OCI-LY1 (cell line): ENCODE measurements around the gene LIMD2.

Source experiments
- H2AFZ ChIP-seq: fragments of 200-600 bp; sonication (generic), shearing (Covaris generic); 2 replicates; pipeline ENCODE4 v1.6.0; 2014; ENCODE audit warnings: antibody characterized with exemption, mild to moderate bottlenecking, low read length
- H3F3A ChIP-seq: fragments of 200-600 bp; sonication (generic), shearing (Covaris generic); 2 replicates; pipeline ENCODE4 v1.6.0; 2014; ENCODE audit warnings: mild to moderate bottlenecking, antibody characterized with exemption, low read length, moderate library complexity; ENCODE audit not compliant: insufficient read depth
- H3K27ac ChIP-seq: fragments of 200-600 bp; sonication (generic); 2 replicates; pipeline ENCODE4 v1.5.1; 2014; ENCODE audit warnings: low read length, mixed run types, mild to moderate bottlenecking, low read depth; ENCODE audit not compliant: poor library complexity, severe bottlenecking
- H3K27me3 ChIP-seq: fragments of 200-600 bp; sonication (generic); 2 replicates; pipeline ENCODE4 v1.6.0; 2014; ENCODE audit warnings: antibody characterized with exemption, mild to moderate bottlenecking, low read length, moderate library complexity; ENCODE audit not compliant: insufficient read depth
- H3K36me3 ChIP-seq: fragments of 200-600 bp; sonication (generic); 2 replicates; pipeline ENCODE4 v1.6.1; 2014; ENCODE audit warnings: mild to moderate bottlenecking, antibody characterized with exemption, low read length, moderate library complexity, mixed read lengths; ENCODE audit not compliant: insufficient read depth
- H3K4me1 ChIP-seq: fragments of 200-600 bp; sonication (generic); 2 replicates; pipeline ENCODE4 v1.5.1; 2014; ENCODE audit warnings: mild to moderate bottlenecking, low read length, moderate library complexity; ENCODE audit not compliant: insufficient read depth, severe bottlenecking
- H3K4me2 ChIP-seq: fragments of 200-600 bp; sonication (generic), shearing (Covaris generic); 2 replicates; pipeline ENCODE4 v1.6.1; 2014; ENCODE audit warnings: low read length
- H3K4me3 ChIP-seq: fragments of 200-600 bp; sonication (generic); 2 replicates; pipeline ENCODE4 v1.5.1; 2014; ENCODE audit warnings: low read length, low read depth, mild to moderate bottlenecking, mixed read lengths; ENCODE audit not compliant: poor library complexity, severe bottlenecking
- H3K79me2 ChIP-seq: fragments of 200-600 bp; shearing (Covaris generic); 2 replicates; pipeline ENCODE4 v1.6.1; 2016; ENCODE audit warnings: mixed run types, low read length, mixed read lengths; ENCODE audit not compliant: insufficient read depth
- H3K9ac ChIP-seq: fragments of 200-600 bp; sonication (generic), shearing (Covaris generic); 2 replicates; pipeline ENCODE4 v1.6.1; 2014; ENCODE audit warnings: mild to moderate bottlenecking, low read length, mixed read lengths
- H3K9me2 ChIP-seq: fragments of 200-600 bp; sonication (generic), shearing (Covaris generic); 2 replicates; pipeline ENCODE4 v1.6.1; 2014; ENCODE audit warnings: low read depth, mild to moderate bottlenecking, low read length, mixed read lengths
- H3K9me3 ChIP-seq: fragments of 200-600 bp; shearing (Covaris generic); 2 replicates; pipeline ENCODE4 v1.6.1; 2014; ENCODE audit warnings: low read length, mixed read lengths
- H4K20me1 ChIP-seq: fragments of 200-600 bp; sonication (generic), shearing (Covaris generic); 2 replicates; pipeline ENCODE4 v1.6.0; 2016; ENCODE audit warnings: mild to moderate bottlenecking, low read length; ENCODE audit not compliant: insufficient read depth
- CTCF ChIP-seq: fragments of 200-600 bp; sonication (generic), shearing (Covaris generic); IDR thresholded peaks from 2 replicates; pipeline ENCODE4 v1.5.1; 2017; ENCODE audit warnings: mild to moderate bottlenecking, antibody characterized with exemption, low read length, moderate library complexity, mixed read lengths
- EZH2 ChIP-seq: fragments of 200-600 bp; sonication (generic), shearing (Covaris generic); IDR thresholded peaks from 2 replicates; pipeline ENCODE4 v1.8.0; 2017; ENCODE audit warnings: borderline replicate concordance, mixed run types, mild to moderate bottlenecking, antibody characterized with exemption, low read length, moderate library complexity, mixed read lengths

The LIMD2 gene

DNA sequence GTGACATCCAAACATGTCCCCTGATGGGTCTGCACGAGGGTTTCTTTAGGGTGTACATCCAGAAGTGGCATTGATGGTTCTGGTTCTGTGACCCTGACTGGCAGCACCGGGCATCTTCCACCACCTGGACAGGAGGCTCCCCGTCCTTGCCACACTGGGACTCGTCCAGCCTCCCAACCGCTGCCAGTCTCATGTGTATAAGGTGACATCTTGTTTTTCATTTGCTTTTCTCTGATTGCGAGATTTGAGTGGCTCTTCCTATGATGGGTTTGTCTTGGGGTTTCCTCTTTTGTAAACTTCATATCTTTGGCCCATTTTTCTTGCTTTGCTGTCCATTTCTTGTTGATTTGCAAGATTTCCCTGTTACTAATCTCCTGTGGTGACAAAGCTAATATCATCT, 9.2 kb upstream of the LIMD2 start:
- Histone ChIP-seq H3F3A (no peaks in the 10 kb centered on the region), H3K4me1 (peaks cover 24% of the 10 kb centered on the region), H3K79me2 (no peaks in the 10 kb centered on the region), H3K36me3 (peaks cover 66% of the 10 kb centered on the region; the same call in 1 of the 2 replicates), H3K4me3 (no peak overlapping the region), H3K27ac (no peak overlapping the region), H3K9me3 (no peaks in the 10 kb centered on the region), H3K9me2 (no peaks in the 10 kb centered on the region), H3K27me3 (no peaks in the 10 kb centered on the region), H3K4me2 (no peak overlapping the region), H4K20me1 (no peaks in the 10 kb centered on the region), H3K9ac (no peak overlapping the region), H2AFZ (no peak overlapping the region)
- TF ChIP-seq CTCF (no peak), EZH2 (no peak)

DNA sequence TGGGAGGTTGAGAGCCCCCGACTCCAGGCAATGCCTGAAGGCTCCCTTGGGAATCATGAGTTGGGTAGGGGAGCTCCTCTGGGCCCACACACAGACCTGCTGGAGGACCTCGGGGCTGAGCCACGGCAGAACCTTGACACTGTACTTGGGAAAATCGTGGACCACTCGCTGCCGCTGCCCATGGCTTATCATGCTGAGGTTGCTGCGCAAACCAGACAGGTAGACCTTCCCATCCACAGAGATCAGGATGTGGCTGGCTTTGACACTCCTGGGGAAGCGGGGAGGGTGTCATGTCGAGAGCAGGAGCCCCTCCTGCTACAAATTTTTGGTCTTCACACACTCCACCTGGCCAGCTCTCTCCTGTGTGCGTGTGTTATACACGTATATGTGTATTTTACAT, 7.2 kb upstream of the LIMD2 start:
- Histone ChIP-seq H3K36me3 (peaks cover 71% of the 10 kb centered on the region; the same call in 1 of the 2 replicates), H3K79me2 (no peaks in the 10 kb centered on the region), H3K9me3 (no peaks in the 10 kb centered on the region), H3K27me3 (no peaks in the 10 kb centered on the region), H3K4me3 (no peak overlapping the region), H3F3A (no peaks in the 10 kb centered on the region), H4K20me1 (no peaks in the 10 kb centered on the region), H3K4me1 (peaks cover 44% of the 10 kb centered on the region), H3K4me2 (no peak overlapping the region), H3K9ac (no peak overlapping the region), H3K27ac (no peak overlapping the region), H2AFZ (no peak overlapping the region), H3K9me2 (no peaks in the 10 kb centered on the region)
- no peak for TF ChIP-seq EZH2
- TF ChIP-seq CTCF = no peak

- no peak overlapping the region for H2AFZ ChIP-seq
- H3K79me2 ChIP-seq = no peaks in the 10 kb centered on the region
- no peak overlapping the region for H3K4me2 ChIP-seq
- H3F3A ChIP-seq = no peaks in the 10 kb centered on the region
- no peaks in the 10 kb centered on the region for H3K9me2 ChIP-seq
- H4K20me1 ChIP-seq = no peaks in the 10 kb centered on the region
- H3K9me3 ChIP-seq = no peaks in the 10 kb centered on the region
- peaks cover 65% of the 10 kb centered on the region; the same call in 1 of the 2 replicates for H3K36me3 ChIP-seq
- TF ChIP-seq CTCF (no peak), EZH2 (no peak)
- H3K27ac ChIP-seq = peak overlapping the region; percentile 67
- H3K9ac ChIP-seq = no peak overlapping the region
- no peak overlapping the region for H3K4me3 ChIP-seq
- H3K4me1 ChIP-seq = peaks cover 50% of the 10 kb centered on the region
- H3K27me3 ChIP-seq = no peaks in the 10 kb centered on the region
Measured at GRCh38 chr17:63706336-63707082, 6.6 kb upstream of the LIMD2 start.
